HepG2 (cell line): ENCODE measurements around the gene NOTUM. TPM values are rescaled to one million over a fixed set of nuclear protein-coding genes. Genes with fewer than 3 reads are reported as not detected.
A peak's percentile ranks its signal among the peaks of the same experiment; 100 is the strongest.

Experiments used
- ATF4 ChIP-seq, 2 experiments: fragments of 450-650 bp in 1 of 2; sonication (generic) in 1 of 2; formaldehyde crosslinking; IDR thresholded peaks; 2 replicates each; pipeline versions ENCODE4 v1.5.0 to v1.8.0; 2020 to 2022; ENCODE audit warnings: mild to moderate bottlenecking in 1 of 2, missing genetic modification reagents in 1 of 2
- CREB1 ChIP-seq, 2 experiments: fragments of 450-650 bp in 1 of 2; IDR thresholded peaks; 2 replicates each; pipeline ENCODE4 v1.6.1; 2016 to 2017; ENCODE audit warnings: control low read depth in 1 of 2, mild to moderate bottlenecking in 1 of 2, missing compliant biosample characterization in 1 of 2, missing genetic modification characterization in 1 of 2
- FOSL1 ChIP-seq: sonication (generic); formaldehyde crosslinking; IDR thresholded peaks from 2 replicates; pipeline ENCODE4 v1.9.0; 2021; ENCODE audit warnings: missing genetic modification reagents, borderline replicate concordance
- GLMP ChIP-seq: sonication (generic); formaldehyde crosslinking; IDR thresholded peaks from 2 replicates; pipeline ENCODE4 v1.9.0; 2021; ENCODE audit warnings: missing genetic modification reagents, mild to moderate bottlenecking, borderline replicate concordance
- HNF4G ChIP-seq, 2 experiments: sonication (generic) in 1 of 2; formaldehyde crosslinking in 1 of 2; IDR thresholded peaks; 2 replicates each; pipeline versions ENCODE4 v1.4.0 to v1.6.1; 2011 to 2020; ENCODE audit warnings: borderline replicate concordance in 2 of 2, low read depth in 2 of 2, mild to moderate bottlenecking in 2 of 2, low read length in 1 of 2, missing genetic modification reagents in 1 of 2, moderate library complexity in 1 of 2
- HNRNPH1 ChIP-seq: fragments of 200-400 bp; formaldehyde crosslinking; optimal IDR thresholded peaks from 2 replicates; pipeline ENCODE3; 2017; ENCODE audit warnings: mild to moderate bottlenecking, low read depth, low read length
- IKZF1 ChIP-seq: fragments of 450-650 bp; IDR thresholded peaks from 2 replicates; pipeline ENCODE4 v1.7.1; 2016
- KLF13 ChIP-seq: sonication (generic); formaldehyde crosslinking; IDR thresholded peaks from 2 replicates; pipeline ENCODE4 v1.4.0; 2020; ENCODE audit warnings: mild to moderate bottlenecking, missing genetic modification reagents
- LCORL ChIP-seq, 2 experiments: fragments of 450-650 bp in 1 of 2; sonication (generic) in 1 of 2; formaldehyde crosslinking in 1 of 2; IDR thresholded peaks; 2 replicates each; pipeline versions ENCODE4 v1.5.0 to v1.6.1; 2017 to 2020; ENCODE audit warnings: antibody characterized with exemption in 1 of 2, missing genetic modification reagents in 1 of 2
- NBN ChIP-seq: fragments of 450-650 bp; conservative IDR thresholded peaks from 2 replicates; pipeline ENCODE4 v1.6.1; 2017
- NCOR1 ChIP-seq: fragments of 200-600 bp; sonication (generic); IDR thresholded peaks from 2 replicates; pipeline ENCODE4 v1.7.0; 2017; ENCODE audit warnings: antibody characterized with exemption, low read length, borderline replicate concordance
- PHF20 ChIP-seq: sonication (generic); formaldehyde crosslinking; IDR thresholded peaks from 2 replicates; pipeline ENCODE4 v1.5.0; 2020; ENCODE audit warnings: mild to moderate bottlenecking, missing genetic modification reagents
- PHF5A ChIP-seq: IDR thresholded peaks from one replicate; pipeline ENCODE4 v1.6.1; 2018; ENCODE audit warnings: low read depth, missing genetic modification reagents; ENCODE audit not compliant: unreplicated experiment
- RXRB ChIP-seq: IDR thresholded peaks from 2 replicates; pipeline ENCODE4 v1.6.1; 2016; ENCODE audit warnings: borderline replicate concordance, missing genetic modification reagents, missing compliant biosample characterization
- SALL1 ChIP-seq: sonication (generic); formaldehyde crosslinking; IDR thresholded peaks from 2 replicates; pipeline ENCODE4 v1.8.0; 2022; ENCODE audit warnings: mild to moderate bottlenecking, missing genetic modification reagents
- TEAD2 ChIP-seq: sonication (generic); formaldehyde crosslinking; IDR thresholded peaks from 2 replicates; pipeline ENCODE4 v1.9.0; 2021; ENCODE audit warnings: missing genetic modification reagents
- THAP9 ChIP-seq: sonication (generic); formaldehyde crosslinking; IDR thresholded peaks from 2 replicates; pipeline ENCODE4; 2020; ENCODE audit warnings: missing genetic modification reagents, mild to moderate bottlenecking, borderline replicate concordance
- ZNF24 ChIP-seq: fragments of 450-650 bp; IDR thresholded peaks from 2 replicates; pipeline ENCODE4 v1.6.1; 2017; ENCODE audit warnings: antibody characterized with exemption, mild to moderate bottlenecking
- ZNF530 ChIP-seq: sonication (generic); formaldehyde crosslinking; IDR thresholded peaks from 2 replicates; pipeline ENCODE4 v1.5.0; 2020; ENCODE audit warnings: low read depth, mild to moderate bottlenecking, missing genetic modification reagents
- ZNF704 ChIP-seq: sonication (generic); formaldehyde crosslinking; IDR thresholded peaks from 2 replicates; pipeline ENCODE4 v1.8.1; 2023; ENCODE audit warnings: mild to moderate bottlenecking, inconsistent platforms, moderate library complexity, missing genetic modification reagents, borderline replicate concordance
- ZNF724P ChIP-seq: sonication (generic); formaldehyde crosslinking; IDR thresholded peaks from 2 replicates; pipeline ENCODE4 v1.8.0; 2022; ENCODE audit warnings: missing genetic modification reagents, borderline replicate concordance
- ZNF746 ChIP-seq: sonication (generic); formaldehyde crosslinking; IDR thresholded peaks from 2 replicates; pipeline ENCODE4 v1.8.0; 2022; ENCODE audit warnings: mild to moderate bottlenecking, missing genetic modification reagents
- ZNF790 ChIP-seq: sonication (generic); formaldehyde crosslinking; IDR thresholded peaks from 2 replicates; pipeline ENCODE4 v1.8.0; 2022; ENCODE audit warnings: missing genetic modification reagents, mild to moderate bottlenecking, borderline replicate concordance
- polyA plus RNA-seq, 8 experiments: library from polyadenylated mRNA; depleted of rRNA in 3 of 8; stranded (reverse) in 7 of 8; unstranded in 1 of 8; fragments of >200 nt; fragmentation: Illumina TruSeq in 4 of 8; extraction: Trizol in 4 of 8; gene quantifications; 2 replicates each; pipeline versions ENCODE4 v1.2.1 to v1.2.3, GENCODE V29; 2011 to 2016; ENCODE audit warnings: low read depth in 4 of 8, missing spikeins in 1 of 8, mixed read lengths in 1 of 8; ENCODE audit not compliant: insufficient read depth in 1 of 8
- total RNA-seq, 5 experiments: library from RNA; depleted of rRNA; stranded (reverse); fragments of >200 nt; fragmentation: Illumina TruSeq; extraction: Trizol; gene quantifications; 2 replicates each; pipeline ENCODE4 v1.2.3, GENCODE V29; 2016; ENCODE audit warnings: low read depth in 1 of 5

Gene NOTUM
- total and polyA plus RNA-seq, 2 of the 13 experiments (the other 11 are each of a cell fraction or from before 2014, with no cell fraction given) = 150 to 160 TPM

GRCh38 chr17:81902653-81903414 is 58.2 kb downstream of the NOTUM start (continued):
- TF ChIP-seq ZNF704 (no peak), CREB1 (IDR thresholded peaks at IDR 0.05) (no peak), CREB1 (CRISPR knock-in tag; IDR thresholded peaks at IDR 0.05) (no peak), SALL1 (CRISPR knock-in tag) (peak; percentile 15; the same call in 1 of the 2 replicates), LCORL (IDR thresholded peaks at IDR 0.05) (no peak), LCORL (CRISPR knock-in tag; IDR thresholded peaks at IDR 0.05) (peak; percentile 69; the same call in 1 of the 2 replicates), TEAD2 (no peak), ZNF24 (no peak), HNRNPH1 (no peak), NCOR1 (no peak), KLF13 (CRISPR knock-in tag) (no peak), GLMP (CRISPR knock-in tag) (no peak), IKZF1 (no peak), RXRB (CRISPR knock-in tag) (no peak), PHF5A (CRISPR knock-in tag) (no peak), FOSL1 (CRISPR knock-in tag) (0 out of 2 replicates have a peak, but pooled peaks have one; percentile 16), ATF4 (CRISPR knock-in tag; IDR thresholded peaks at IDR 0.05) (no peak), THAP9 (CRISPR knock-in tag) (peak; percentile 24; the same call in 1 of the 2 replicates), ZNF530 (CRISPR knock-in tag) (no peak), HNF4G (IDR thresholded peaks at IDR 0.05; ENCODE audit: borderline replicate concordance, low read depth, low read length) (no peak), HNF4G (CRISPR knock-in tag; IDR thresholded peaks at IDR 0.05; ENCODE audit: borderline replicate concordance, low read depth) (0 out of 2 replicates have a peak, but pooled peaks have one; percentile 15), ZNF746 (no peak), ZNF724P (peak; percentile 85; the same call in 1 of the 2 replicates), ZNF790 (CRISPR knock-in tag) (no peak), NBN (no peak), PHF20 (CRISPR knock-in tag) (no peak)
